H7 (cell line): ENCODE results near the gene RASL10A. TPM values are rescaled to one million over a fixed set of nuclear protein-coding genes. Genes with fewer than 3 reads are reported as not detected.

Source experiments
- DNase-seq: peaks from one replicate; pipeline ENCODE4 v3.0.0; 2012
- H3K27me3 ChIP-seq: 2 replicates; pipeline ENCODE4 v1.6.0; 2011; ENCODE audit warnings: mild to moderate bottlenecking, low read length; ENCODE audit not compliant: control insufficient read depth, insufficient read depth
- H3K36me3 ChIP-seq: replicated peaks from 2 replicates; pipeline ENCODE4 v1.5.1; 2011; ENCODE audit warnings: low read length; ENCODE audit not compliant: control insufficient read depth, insufficient read depth
- H3K4me3 ChIP-seq: 2 replicates; pipeline ENCODE4 v1.5.1; 2011; ENCODE audit warnings: low read depth, mild to moderate bottlenecking, control low read depth, low read length, moderate library complexity; ENCODE audit not compliant: insufficient read depth
- total RNA-seq: library from RNA; depleted of rRNA; stranded (reverse); fragments of >200 nt; shearing (Covaris generic); gene quantifications from 2 replicates; pipeline ENCODE4 v1.2.3, GENCODE V29; 2014

The RASL10A gene
- total RNA-seq, 1 experiment from 2014 or later, result 4.2 TPM

DNA sequence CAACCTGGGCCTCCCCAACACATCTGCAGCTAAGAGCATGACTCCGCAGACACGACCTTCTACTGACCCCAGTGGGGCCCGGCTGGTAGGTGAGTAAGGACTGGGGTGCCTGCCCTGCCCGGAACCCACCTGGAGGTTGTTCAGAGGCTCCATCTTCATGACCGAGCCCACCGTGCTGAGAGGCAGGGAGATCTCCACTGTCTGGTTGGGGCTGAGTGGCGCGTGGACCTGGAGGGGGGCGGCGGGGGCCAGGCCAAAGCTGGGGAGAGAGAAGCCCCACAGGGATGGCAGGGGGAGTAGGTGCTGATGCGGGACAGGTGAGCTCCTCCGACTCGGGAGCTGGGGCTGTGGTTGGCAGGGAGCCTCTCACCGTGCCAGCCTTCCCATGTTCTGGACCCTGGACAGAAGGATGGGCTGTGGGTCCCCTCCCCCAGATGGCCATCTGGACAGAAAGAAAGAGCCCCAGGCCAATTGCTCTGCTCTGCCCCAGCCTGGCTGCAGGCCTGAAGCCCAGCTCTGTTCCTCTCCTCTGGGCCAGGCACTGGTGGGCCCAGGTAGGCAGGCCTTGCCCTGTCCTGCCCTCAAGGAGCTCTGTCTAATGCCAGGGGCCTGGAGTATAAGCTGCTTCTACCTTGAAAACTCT is 16.3 kb upstream of the RASL10A start:
- Histone ChIP-seq H3K27me3 (no peaks in the 10 kb centered on the region), H3K4me3 (no peak overlapping the region), H3K36me3 (peaks cover 8% of the 10 kb centered on the region)
- DNase-seq, result peak; percentile 36

DNA sequence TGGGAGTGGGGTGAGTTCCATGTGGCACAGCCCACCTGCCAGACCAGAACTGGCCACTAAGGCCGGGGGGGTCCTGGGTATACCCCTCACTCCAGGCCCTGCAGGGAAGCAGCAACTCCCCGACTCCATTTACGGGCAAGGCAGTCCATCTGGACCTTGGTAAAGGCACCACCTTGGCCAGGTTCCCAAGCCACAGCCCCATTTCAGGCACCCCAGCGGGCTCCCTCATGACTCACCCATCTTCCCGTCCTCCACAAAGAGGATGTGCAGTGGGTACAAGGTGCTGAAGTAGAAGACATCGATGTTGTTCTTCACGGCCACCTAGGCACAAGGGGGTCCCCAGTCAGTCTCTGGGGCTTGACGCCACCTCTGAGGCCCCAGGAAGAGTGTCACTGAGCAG is 15.7 kb upstream of the RASL10A start:
- no peak for DNase-seq
- H3K36me3 ChIP-seq, result peaks cover 8% of the 10 kb centered on the region

DNA sequence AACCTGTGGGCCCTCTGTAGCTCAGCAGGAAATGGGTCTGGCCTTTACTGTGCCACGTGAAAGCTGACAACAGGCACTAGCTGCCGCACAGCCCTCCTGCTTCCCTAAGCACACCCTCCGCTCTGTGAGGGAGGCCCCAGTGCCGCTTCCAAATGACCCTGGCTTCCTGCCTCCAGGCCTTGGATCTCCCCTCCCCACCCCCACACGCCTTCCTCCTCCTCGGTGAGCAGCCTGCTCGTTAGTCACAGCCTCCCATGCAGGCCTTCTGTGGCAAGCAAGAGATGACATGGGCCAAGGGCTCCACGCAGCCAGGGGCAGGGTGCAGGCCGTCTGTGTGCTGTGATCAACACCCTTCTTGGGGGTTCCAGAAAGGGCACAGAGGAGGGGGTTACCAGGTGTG is 15.3 kb upstream of the RASL10A start:
- no peaks in the 10 kb centered on the region for H3K27me3 ChIP-seq
- H3K36me3 ChIP-seq, result peaks cover 5% of the 10 kb centered on the region
- peak; percentile 57 for DNase-seq
- H3K4me3 ChIP-seq, result no peak overlapping the region

More for the DNA sequence above, 15.7 kb upstream of the RASL10A start:
- Histone ChIP-seq H3K4me3 (no peak overlapping the region), H3K27me3 (no peaks in the 10 kb centered on the region)

DNA sequence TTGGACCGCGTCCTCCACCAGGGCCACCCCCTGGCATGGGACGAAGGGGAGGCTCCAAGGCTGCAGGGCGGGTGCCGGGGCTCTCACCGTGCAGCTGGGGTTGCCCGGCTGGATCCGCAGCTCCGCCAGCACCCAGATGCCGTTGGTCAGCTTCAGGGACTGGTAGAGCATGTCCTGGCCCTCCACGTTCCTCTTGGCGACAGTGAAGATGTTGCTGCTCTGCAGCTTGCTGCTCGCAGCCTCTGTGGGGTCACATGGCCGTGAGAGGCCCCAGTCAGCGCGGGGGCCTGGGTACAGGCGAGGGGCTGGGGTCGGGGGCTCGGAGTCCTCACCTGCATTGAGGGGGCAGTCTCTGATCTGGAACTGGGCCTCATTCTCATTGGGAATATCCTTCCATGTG is 14.8 kb upstream of the RASL10A start:
- H3K4me3 ChIP-seq, result no peak overlapping the region
- peak; percentile 50 for DNase-seq

DNA sequence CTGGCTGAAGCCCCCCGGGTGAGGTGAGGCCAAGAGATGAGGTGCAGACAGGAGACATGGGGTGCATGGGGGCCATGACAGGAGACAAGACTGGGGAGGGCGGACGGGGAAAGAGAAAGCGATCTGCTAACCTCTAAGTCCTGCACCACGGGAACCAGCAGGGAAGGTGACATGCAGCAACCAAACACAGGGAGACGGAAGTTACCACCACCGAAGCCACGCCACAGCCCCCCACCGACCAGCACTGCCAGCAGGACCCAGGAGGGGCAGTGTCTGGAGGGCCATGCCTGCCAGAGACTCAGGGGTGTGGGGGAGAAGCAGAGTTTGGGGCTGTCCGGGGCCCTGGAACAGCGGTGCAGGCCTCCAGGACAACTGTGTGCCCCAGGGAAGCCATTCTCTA is 14.1 kb upstream of the RASL10A start:
- Histone ChIP-seq H3K4me3 (no peak overlapping the region), H3K27me3 (no peaks in the 10 kb centered on the region), H3K36me3 (peaks cover 5% of the 10 kb centered on the region)
- DNase-seq, result peak; percentile 54

More for the DNA sequence above, 14.8 kb upstream of the RASL10A start:
- Histone ChIP-seq H3K36me3 (peaks cover 5% of the 10 kb centered on the region), H3K27me3 (no peaks in the 10 kb centered on the region)

DNA sequence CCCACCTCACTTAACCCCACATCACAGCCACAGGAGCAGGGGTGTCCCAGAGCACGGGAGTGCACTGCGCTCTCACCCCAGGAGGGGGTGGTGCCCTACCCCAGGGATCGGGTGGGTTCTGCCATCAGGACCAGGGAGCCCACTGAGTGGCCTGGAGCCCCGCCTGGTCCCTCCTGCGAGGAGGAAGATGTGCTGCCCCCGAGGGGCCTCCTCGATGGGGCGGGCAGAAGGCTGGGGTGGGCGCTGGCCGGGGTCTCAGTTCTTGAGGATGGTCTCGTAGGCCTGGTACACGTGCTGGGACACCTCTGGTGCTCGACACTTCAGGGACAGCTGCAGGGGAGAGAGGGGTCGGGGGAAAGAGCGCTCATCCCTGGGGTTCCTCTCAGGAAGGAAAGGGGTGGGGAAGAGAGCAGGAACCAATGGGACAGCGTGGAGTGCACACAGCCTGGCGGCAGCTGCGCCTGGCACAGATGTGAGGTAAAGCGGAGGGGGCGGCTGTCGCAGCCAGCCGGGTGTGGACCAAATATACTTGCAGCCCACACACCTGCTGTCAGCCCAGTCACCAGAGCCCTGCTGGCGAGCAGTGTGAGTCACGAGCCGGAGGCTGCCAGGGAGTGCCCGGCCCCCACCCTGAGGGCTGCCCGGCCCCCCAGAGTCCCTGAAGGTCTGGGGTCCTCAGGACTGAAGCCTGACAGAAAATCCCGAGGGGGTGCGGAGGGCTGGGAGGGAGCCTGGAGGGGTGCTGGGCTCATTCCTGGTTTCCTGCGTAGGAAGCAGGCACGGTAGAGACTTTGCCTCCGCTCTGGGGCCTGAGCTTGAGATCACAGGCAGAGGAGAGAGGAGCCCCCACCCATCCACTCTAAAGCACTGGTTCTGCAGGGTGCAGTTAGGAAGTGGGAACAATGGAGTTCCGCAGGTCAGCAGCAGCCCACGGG is 13.3 kb upstream of the RASL10A start:
- DNase-seq, result peak; percentile 57
- no peaks in the 10 kb centered on the region for H3K27me3 ChIP-seq
- H3K4me3 ChIP-seq, result no peak overlapping the region
- peaks cover 5% of the 10 kb centered on the region for H3K36me3 ChIP-seq

DNA sequence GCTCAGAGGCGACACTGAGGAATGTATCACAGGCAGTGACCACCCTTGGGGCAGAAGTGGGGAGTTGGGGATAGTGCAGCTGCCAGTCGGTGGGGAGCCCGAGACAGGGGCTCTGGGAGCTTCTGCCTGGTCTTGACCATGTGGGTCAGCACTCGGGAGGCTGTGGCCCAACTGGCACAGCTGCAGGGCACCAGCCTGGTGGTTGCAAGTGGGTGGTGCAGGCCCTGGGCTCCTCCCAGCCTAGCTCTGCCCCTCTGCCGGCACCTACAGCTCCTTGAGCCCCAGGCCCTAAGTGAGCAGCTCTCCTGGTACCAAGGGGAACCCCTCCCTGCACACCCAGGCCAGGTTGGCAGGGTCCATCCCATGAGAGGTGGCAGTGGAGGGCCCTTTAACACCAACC is 12.6 kb upstream of the RASL10A start:
- H3K27me3 ChIP-seq, result no peaks in the 10 kb centered on the region
- H3K4me3 ChIP-seq, result no peak overlapping the region
- peak; percentile 70 for DNase-seq
- peaks cover 5% of the 10 kb centered on the region for H3K36me3 ChIP-seq

DNA sequence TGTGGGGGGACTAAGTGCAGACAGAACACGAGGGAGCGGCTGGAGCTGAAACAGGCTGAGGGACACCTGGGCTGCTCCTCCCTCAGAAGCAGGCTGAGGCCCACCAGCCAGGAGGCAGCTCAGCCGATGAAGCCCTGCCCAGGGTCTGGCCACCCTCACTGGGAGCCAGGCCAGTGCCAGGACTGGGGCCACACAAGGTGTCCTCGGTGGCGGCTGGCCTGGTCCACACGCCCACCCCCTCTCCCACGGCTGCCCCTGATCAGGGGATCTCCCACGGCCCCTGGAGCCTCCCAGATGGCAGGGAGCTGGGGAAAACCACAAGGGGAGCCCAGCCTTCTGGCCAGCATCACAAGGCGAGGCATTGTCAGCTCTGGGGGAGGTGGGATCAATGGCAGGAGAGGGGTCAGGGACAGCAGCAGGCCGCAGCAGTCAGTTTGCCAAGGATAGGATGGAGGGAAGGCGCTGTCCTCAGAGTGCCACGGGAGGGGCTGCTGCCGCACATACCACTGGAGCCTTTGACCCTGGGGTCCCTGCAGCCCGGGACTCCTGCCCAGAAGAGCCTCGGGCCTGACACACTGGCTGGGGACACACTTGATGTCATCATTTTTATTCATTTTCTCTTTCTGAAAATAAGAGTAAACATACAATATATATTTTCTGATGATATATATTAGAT is 11.7 kb upstream of the RASL10A start:
- DNase-seq, result no peak
- peaks cover 4% of the 10 kb centered on the region for H3K36me3 ChIP-seq
- H3K4me3 ChIP-seq, result no peak overlapping the region
- H3K27me3 ChIP-seq, result no peaks in the 10 kb centered on the region

DNA sequence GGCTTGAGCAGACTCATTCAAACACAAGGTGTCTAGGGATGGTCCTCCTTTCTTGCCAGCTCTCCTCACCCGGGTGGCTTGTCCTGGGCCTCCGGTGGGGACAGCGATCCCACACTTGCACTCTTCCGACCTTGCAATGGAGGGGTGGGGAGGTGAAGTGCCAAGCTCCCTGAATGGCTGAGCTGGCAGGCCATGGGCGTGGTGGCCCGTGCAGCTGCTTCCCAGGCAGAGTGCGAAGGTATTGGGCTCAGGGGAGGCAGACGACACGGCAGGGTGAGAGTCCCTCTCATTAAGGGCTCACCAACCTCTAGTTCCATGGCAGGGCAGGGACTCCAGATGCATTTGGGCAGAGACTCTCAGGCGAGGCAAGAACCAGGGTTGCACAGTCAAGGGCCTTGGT is 11.0 kb upstream of the RASL10A start:
- no peak for DNase-seq
- Histone ChIP-seq H3K4me3 (no peak overlapping the region), H3K27me3 (no peaks in the 10 kb centered on the region), H3K36me3 (peaks cover 4% of the 10 kb centered on the region)

DNA sequence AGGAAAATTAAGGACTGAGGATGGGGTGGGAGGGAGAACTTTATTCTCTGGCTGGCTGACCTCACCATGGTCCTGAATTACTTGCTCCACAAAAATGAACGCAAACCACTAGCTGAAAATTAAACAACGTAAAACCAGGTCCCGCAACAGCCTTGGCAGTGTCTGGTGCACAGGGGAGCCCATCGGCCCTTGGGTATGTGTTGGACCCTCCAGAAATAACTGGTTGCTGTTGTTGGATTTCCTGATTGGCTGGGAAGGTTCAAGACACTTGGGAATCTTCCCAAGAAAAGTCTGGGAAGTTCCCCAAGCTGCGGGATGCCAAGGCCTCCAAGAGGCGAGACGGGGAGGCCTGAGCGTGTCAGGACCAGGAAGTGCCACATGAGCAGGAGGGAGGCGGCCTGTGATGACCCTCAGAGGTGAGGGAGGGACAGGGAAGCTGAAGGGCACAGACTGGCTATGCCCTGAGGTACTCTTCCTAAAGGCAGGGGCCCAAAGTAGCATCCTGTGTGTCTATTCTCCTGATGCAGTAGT is 10.4 kb upstream of the RASL10A start:
- no peak for DNase-seq
- Histone ChIP-seq H3K27me3 (no peaks in the 10 kb centered on the region), H3K4me3 (no peak overlapping the region), H3K36me3 (peaks cover 4% of the 10 kb centered on the region; the same call in 1 of the 2 replicates)

DNA sequence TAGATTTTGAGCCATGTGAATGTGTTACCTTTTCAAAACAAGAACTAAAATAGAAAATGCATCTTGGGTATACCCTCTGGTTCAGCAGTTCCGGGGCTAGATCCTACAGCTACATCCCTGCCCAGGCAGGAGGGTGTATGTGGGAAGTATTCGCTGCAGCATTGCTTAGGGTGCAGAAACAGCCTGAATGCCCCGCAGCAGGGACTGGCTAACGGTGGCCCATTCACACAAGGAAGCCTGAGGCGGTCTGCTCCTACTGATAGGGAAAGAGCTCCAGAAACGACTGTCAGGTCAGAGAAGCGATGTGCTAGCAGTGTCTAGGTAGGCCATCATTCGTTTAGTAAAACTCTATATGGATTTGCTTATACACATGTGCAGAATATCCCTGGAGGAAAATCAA is 9.9 kb upstream of the RASL10A start:
- Histone ChIP-seq H3K36me3 (peaks cover 4% of the 10 kb centered on the region; the same call in 1 of the 2 replicates), H3K27me3 (no peaks in the 10 kb centered on the region), H3K4me3 (no peak overlapping the region)
- no peak for DNase-seq

DNA sequence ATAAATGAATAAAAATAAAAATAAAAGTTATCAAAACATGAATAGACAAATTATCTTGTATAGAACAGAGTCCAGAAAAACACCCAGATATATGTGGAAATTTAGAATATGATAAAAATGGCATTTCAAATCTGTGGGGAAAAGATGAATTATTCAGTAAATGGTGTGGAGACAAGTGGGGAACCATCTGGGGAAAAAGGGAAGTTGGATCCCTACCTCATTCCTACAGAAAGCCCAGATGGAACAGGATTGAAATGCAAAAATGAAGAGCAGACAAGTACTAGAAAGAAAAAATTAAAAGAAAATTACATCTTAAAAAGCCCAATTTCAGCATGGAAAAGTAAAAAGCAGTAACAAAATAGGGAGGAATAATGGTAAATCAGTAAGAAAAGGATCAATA is 8.1 kb upstream of the RASL10A start:
- Histone ChIP-seq H3K36me3 (0 out of 2 replicates have a peak, but pooled peaks cover 2% of the 10 kb centered on the region), H3K4me3 (no peak overlapping the region), H3K27me3 (no peaks in the 10 kb centered on the region)
- DNase-seq, result no peak

DNA sequence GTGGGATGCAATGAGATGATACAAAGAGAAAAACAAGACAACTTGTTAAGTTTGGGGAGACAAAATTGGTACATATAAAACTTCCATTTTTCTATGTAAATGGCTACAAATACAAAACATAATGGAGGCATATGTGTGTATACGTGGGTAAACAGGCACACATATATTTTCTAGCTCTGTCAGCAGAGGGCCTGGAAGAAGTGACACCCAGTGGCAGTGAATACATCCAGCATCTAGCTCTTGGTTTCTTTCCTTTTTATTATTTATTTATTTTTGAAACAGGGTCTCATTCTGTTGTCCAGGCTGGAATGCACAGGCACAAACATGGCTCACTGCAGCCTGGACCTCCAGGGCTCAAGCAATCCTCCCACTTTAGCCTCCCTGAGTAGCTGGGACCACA is 5.0 kb upstream of the RASL10A start:
- DNase-seq, result no peak
- Histone ChIP-seq H3K36me3 (no peaks in the 10 kb centered on the region), H3K4me3 (no peak overlapping the region), H3K27me3 (peaks cover 14% of the 10 kb centered on the region)

DNA sequence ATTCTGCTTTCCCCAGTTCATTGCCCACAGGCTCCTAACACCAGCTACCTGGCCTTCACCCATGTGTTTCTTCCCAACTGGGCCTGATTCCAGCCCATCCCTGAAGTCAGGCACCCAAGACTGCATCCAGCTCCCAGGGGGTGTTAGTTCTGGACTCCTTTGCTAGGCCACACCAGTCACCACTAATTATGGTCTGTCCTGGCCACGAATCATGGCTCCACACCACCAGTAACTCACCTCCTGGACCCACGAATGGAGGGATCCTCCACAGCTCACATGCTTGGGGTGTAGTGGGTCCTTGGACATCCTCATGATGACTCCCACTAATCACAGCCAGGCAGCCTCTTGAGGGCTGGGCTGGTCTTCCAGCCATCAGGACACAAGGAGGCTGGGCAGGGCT is 3.6 kb upstream of the RASL10A start:
- no peak overlapping the region for H3K4me3 ChIP-seq
- H3K27me3 ChIP-seq, result peaks cover 29% of the 10 kb centered on the region
- H3K36me3 ChIP-seq, result no peaks in the 10 kb centered on the region
- DNase-seq, result no peak
